ENCODE measurements around the gene CIROP.

Gene CIROP

DNA sequence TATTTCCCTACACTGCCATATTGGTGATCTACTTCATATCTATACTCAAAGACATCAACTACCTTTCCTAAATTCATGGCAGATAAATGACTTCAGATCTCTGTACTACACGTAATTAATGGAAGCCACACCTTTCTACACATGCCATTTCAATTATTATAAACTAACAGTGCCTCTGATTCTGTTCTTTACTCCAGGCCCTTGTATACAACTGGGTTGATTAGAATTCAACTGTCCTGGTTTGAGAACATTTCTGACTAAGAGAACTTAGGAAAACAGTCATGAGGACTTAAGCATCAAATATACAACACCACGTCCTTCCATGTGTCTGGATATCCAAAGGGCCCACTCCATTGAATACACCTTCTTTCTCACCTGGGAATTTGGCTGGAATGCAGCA lies 11.7 kb downstream of the CIROP start:
- DNase-seq, result no peak

DNA sequence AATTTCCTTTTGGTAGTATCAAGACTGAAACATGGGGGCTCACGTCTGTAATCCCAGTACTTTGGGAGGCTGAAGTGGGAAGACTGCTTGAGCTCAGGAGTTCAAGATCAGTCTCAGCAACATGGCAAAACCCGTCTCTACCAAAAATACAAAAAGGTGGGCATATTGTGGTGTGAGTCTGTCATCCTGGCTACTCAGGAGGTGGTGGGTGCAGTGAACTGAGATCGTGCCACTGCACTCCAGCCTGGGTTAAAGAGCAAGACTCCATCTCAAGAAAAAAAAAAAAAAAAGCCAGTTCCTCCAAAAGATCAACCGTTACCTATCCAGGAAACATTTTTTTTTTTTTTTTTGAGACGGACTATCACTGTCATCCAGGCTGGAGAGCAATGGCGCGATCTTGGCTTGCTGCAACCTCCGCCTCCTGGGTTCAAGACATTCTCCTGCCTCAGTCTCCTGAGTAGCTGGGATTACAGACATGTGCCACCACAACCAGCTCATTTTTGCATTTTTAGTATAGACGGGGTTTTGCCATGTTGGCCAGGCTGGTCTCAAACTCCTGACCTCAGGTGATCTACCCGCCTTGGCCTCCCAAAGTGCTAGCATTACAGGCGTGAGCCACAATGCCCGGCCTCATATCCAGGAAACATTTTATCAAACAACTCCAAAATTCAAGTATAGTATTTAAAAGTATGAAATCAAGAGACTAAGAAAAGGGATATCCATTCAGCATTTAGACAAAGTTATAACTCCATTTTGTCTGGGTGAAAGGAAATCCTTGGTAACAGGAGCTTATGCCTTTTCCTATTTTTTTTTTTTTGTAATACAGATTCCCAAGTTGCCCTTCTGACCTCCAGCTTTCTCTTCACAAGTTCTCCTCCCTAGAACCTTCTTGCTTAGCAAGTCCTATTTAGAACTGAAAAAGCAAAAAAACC lies 13.2 kb downstream of the CIROP start:
- DNase-seq, result no peak

DNA sequence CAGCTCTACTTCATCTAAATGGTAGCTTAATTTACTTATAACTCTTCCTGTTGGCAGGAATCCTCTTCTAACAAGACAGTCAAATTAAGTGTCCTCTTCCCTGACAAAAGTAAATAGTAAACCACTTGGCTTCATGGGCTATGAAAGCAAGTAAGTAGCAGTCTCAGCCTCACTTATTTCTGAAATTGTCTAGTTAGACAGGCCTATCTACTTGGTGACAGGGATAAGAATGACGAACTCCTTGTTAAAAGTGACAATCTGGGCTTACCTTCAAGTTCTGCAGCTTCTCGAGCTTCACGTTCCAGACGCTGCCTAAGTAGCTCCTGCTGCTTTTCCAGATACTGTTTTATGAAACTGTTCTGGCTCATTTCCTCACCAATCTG lies 14.5 kb downstream of the CIROP start:
- DNase-seq, result no peak

DNA sequence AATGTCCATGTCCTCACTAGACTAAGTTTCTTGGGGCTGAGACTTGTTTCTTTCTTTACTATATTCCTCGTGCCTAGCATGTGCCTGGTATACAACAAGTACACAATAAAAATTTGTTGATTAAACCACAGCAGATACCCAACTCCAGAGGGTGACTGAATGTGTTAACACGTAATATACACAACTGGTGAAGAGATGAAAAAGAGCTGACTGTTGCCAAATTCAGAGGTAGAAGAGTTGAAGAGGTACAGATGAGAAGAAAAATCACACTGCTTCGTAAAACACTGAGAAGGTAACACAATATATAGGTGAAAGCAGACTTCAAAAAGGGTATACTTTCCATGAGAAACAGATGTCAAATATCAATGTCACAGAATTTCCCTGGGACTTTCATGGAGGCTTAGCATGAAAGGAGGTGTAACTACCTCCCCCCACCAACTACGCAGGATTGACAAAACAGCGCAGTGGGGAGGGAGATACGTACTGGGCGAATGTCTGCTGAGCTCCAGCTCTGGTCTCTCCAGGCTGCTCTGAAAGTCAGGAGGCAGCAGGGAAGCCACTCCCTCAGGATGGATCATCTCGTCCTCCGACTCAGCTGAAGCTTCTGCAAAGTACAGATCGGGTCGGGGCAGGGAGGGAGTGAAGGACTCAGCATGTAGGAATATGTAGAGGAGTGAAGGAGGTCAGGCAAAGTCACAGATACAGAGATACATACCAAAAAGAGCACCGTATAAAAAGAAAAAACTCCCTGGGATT lies 15.1 kb downstream of the CIROP start:
- DNase-seq, result no peak

DNA sequence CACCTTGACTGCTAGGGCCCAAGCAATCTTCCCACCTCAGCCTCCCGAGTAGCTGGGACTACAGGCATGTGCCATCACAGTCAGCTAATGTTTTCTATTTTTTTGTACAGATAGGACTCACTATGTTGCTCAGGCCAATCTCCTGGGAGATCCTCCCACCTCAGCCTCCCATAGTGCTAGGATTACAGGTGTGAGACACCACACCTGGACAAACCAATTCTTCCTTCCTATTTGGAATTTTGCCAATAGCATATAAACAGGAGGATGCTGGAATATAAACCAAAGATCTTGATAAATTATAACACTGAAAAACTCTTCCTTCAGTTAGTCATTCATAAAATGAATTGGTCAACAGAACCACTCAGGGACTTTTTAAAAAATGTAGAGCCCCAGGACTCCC lies 18.2 kb downstream of the CIROP start:
- no peak for DNase-seq

DNA sequence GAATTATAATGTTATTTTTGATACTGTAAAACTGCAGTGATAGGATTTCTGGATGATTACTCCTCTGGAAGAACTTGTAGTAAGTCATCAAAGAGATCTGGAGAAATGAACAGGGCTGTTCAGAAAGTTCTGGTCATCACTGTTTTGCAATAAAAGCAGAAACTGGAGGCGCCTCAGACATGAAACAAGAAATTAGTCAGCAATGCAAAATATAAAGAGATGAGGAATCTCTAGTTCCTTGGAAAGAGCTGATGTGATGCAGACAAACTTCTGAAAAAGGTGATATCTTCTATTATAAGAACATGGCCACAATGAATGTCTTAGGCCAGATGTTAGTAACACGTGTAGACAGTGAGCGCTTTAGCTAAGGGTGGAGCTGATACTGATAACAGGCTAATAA lies 19.3 kb downstream of the CIROP start:
- DNase-seq, result no peak

DNA sequence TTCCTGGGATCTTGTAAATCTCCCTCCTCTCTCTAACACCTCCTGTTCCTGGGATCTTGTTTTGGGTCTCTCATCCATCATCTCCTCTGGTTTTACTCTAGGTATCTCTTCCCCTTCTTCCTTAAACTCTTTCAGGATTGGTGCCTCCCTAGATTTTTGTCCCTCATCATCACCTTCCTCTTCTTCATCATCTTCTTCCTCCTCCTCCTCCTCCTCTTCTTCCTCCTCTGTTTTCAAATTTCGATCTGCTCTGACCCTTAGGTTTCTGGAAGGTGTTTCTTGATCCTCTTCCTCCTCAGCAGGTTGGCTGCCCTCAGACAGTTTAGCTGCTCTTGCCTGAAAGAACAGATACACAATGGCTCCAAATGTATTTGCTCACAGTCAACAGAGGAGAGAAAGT lies 24.3 kb downstream of the CIROP start:
- DNase-seq, result no peak

DNA sequence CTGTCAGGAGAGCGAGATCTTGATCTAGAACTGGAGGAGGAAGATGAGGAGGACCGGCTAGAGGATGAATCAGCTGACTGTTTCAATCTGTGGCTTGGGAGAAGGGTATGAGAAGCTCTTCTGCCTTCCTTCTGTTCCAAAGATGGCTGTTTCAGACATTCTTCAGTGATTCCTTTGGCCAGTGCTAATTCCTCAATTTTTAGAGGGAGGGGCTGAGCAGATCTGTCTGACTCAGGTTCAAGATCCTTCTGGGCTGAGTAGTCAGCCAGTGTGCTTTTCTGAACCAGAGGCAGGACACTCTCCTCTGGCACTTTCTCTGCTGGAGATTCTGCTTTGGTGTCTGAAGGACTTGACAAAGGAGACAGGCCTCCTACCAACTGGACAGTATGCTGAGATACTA lies 25.1 kb downstream of the CIROP start:
- no peak for DNase-seq

DNA sequence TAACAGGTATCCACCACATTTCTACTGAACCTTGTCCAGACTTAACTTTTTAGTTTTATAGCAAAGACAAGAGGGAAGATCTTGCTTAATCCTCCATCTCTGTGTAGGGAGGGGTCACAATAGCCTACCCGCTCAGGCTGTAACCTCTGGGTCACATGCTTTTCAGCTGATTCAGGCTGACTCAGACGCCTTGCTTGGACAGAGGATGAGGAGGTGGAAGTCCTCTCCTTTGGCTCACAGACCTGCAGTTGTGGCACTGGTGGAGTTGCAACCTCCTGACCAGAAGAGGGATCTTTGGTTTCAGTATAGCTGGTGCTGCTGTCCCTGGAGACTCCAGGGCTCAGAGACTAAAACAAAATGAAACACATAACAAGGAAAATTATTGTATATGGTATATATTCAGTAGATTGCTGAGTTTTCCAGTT lies 26.1 kb downstream of the CIROP start:
- no peak for DNase-seq

DNA sequence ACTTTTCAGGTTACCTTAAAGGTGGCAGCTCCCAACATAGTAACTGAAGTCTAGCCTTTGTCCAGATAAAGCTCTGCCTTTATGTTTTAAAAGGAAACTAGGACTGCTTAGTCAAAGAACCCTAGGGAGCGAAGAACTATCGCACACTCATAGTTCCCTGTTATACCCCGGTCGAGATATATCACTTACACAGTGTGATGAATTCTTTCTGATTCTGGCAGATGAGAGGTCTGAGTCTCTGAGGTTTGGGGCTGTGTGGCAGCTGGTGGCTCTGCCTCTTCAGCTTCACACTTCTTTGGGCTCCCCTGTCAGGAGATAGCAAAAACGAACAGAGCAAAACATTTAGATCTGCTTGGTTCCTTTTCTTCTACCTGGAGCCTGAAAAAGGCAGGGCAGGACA lies 26.8 kb downstream of the CIROP start:
- no peak for DNase-seq

DNA sequence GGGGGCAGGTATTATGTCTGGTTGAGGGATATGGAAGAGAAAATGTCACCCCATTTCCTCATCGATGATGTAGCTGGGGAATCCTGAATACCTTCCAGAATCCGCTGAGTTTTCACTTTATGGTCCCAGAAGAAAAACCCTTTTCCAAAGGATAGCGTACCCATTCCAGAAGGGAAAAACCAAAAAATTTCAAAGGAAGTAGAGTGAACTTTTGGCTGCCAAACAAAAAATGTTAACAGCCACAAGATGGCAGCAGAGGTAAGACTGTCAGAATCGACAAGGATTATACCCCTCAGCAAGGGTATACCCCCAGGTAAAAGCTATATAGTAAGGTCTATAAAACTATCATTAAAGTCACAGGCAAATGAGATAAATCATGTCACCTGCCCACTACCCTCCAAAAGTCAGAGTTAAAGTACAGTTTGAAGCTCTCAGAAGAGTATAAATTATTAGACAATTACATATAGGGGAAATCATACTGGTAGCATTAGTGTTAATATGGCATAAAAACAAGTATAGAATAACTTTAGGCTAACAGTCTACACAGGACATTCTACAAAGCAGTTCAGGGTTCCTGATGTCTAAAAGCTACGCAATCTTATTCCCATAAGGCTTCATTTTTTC lies 27.9 kb downstream of the CIROP start:
- no peak for DNase-seq

DNA sequence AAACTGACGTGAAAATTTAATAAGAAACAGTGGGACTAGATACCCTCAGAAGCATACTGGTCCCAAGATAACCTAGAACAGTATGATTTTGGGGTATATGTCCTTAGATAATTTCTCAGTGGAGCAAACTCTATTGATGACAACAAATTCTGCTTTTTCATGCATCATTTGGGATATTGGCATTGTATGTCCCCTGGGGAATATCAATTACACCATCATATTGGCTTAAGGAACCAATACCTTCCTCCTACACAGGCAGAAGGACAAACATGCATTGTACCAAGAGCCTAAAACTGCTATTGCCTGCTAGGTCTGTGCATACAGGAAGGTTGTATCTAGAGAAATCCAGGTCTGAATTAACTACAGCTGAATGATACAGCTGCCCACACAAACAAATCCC lies 29.9 kb downstream of the CIROP start:
- no peak for DNase-seq

DNA sequence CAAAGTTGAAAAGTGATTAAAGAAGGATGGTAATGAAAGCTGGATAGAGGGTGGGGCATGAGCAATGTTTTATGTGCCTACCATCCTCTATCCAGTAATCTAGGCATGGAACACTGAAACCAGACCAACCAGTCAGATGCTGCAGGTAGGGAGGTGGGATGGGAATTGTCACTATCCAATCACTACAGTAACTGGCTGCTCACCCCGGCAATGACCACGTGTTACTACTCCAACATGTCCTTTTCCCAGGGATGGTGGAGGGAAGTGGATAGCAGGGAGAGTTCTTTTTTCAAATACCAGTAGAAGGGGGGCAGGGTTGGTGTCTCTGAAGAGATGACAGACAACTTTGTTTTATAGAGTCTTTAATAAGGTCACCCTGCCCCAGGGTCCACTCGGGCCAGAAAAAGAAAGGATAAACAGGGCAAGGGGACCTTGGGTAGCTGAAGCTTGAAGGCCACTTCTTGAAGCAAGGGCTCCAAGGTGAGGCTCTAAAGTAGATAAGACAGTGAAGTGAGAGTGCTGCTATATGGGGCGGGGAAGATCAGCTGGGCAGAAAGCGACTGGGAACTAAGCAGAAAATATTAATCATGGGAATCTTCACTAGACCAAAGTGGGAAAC lies 32.8 kb downstream of the CIROP start:
- DNase-seq, result no peak

DNA sequence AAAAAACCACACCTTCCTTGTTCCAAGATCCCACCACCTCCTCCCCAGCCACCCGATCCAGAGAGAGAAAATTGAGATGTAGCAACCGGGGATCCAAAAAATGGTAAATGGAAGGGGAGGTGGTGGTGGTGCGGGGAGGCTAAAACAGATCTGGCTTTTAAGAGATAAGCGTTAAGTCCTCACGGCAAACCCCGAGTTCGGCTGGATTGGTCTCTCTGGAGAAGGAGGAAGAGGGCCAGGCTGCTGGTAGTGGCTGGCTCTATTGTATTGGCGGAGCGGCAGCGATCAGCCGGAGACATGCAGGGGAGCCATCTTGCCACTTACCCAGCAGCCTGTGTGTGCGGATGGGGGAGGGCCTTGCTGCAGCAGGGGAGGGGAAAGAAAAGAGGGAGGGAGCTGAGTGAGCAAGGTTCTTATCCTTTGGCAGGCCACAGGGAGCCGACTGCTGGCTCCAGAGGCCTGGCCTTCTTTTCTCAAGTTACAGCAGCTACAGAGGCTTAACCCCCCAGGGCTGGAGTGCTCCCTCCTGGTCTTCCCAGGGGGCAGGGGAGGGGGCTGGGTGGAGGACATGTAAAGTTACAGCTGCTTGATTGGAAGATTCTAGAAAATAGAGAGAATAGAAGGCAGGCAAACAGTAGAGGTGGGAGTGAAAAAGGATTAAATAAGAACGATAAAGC lies 33.4 kb downstream of the CIROP start:
- no peak for DNase-seq

DNA sequence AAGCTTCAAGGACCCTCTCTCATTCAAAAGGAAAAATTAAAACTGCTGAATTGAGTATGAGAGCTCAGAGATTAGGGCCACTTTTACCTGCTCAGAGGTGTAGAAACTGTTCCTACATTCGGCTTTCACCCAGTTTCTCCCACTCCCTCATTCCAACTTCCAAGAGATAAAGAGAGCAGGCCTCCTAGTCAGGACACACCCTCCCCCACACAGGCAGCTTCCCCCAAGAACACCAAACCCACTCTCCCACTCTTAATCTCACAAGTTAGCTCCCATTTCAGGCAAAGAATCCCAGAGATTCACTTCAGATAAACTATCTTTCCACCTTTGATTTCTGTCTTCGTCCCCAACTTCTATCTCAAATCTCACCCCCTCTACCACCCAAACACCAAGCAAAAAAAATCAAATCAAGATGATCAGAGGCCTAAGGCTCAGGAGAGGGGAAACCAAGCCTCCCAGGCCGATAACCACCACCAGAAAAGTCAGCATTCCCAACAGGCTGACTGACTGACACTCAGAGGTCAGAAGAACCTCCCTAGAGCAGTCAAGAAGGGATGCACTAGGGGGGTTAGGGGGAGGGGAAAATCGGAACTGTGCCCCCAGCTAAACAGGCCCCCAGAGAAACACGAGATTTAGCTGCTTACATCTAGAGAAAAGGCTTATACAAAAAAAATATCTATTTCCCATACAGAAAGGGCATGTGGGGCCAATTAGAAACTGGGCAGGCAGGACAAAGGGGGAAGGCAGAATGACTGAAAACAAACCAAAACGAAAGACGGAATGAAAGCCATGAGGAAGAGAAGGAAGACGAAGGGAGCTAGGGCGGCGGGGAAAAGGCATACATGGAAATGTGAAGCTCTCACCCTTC lies 34.3 kb downstream of the CIROP start:
- DNase-seq, result no peak

DNA sequence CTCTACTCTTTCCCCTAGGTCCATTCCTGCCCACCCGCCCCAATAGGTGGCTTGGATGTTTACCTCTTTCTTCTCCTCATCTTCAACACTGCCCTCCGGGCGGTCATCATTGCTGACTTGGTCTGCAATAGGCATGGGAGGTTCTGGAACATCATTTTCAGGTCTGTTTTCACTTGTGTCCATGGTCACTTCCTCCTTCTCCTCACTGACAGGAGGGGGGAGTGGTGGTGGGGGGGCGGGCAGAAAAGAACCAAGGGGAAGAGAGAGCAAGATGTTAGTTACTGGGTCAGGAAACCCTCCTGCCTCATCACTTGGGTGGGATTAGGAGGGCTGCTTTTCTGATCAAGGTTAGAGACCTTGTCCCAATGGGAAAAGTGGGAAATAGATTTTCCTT lies 35.4 kb downstream of the CIROP start:
- DNase-seq, result no peak

DNA sequence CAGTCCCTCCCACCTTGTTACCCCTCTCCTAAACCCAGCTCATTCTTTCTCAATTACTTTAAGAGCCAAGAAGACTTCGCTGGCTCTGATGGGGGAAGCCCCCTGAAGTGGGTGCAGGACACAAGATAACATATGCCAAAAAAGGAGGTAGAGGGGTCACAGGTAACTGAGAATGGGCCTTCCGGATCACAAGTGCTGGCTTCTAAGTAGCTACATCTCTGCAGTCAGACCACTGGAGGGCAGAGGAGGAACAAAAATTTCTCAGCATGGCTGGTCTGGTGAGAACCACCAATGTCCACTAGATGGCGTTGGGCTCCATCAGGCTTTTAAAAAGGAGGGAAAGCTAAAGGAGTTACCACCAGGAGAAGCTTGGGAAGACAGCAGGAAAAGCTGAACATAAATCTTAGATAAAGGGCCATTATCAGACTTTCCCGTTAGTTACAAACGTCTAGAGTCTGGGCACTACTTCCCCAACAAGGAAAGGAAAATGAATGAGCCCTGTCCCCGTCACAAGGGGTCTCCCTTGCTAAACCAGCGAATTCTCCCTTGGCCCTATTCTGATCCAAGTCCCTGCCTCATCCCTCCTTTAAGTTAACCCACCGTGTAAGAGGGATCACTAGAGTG lies 35.9 kb downstream of the CIROP start:
- no peak for DNase-seq

DNA sequence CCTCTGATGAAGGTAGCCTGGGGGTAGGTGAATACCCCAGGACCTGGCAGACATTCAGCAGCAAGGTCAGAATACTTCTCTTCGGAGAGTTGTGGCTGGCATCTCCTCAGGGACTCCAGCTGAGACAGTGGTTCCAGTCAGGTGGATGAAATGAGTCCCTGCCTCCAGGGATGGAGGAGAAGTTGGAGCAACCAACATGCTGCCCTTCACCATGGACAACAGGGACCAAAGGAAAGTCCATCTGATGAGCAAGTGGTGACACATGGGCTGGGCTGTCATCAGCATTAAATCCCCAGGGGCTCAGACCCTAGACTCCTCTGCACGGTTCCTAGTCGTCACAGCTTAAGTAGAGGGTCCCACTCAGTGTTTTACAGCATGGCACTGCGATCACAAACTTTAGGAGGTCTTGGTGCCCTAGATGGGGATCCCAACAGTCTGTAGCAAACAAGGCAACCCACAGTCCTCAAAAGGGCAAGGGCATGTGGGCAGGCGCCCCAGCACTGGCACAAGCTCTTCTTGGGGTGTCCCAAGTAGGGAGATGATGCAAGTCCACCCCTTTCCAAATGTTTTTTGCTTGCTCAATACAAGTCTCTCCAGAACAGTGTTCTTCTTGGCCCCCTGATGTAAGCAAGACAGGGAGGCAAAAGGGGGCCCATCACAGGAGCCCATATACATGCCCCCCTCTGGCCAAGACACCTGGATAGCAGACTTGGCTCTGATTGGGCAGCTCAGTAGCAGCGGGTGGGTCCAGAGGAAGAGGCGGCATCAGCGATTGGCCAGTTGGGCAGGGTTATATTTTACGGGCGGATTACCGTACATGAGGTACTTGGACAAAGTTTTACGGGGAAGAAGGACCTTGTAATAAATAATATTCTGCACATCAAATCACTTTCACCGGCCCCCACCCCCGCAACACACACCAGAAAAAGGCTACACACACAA lies 36.7 kb downstream of the CIROP start:
- DNase-seq, result no peak

DNA sequence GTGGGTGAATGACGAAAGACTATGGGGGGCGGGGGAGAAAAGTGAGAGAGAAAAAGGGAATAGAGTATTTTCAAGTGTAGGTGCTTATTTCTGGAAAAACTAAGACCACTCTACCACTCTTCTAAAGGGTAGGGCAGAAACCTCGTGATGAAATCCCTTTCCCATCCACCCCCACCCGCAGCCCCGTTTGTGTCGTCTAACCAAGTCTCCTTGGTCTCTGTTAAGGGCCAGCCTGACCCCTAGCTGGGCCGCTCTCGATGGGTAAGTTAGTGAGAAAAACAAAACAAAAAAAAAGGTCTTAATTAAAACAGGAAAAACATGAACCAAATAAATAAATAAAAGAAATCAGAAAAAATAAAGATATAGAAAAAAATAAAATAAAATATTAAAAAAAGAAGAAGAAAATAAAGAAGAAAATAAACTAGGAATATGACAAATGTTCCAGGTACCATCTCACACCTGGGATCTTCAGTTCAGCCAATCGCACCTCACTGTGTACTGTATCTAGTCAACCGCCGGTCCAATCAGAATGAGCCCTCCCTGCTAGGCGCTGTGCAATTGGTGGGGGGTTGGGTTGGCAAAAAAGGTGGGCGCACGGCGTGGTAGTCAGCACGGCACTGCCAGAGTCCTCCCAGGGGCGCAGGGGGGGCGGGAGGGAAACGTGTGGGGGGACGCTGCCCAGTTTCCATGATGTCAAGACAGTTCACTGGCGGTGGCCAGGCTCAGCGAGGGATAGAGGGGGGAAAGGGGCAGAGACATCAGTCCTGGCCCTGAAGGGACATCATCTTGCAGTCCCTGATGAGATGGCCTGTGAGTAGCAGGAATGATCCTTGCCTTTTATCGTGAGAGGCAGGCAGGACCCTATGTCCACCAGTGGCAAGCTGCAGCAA lies 37.7 kb downstream of the CIROP start:
- no peak for DNase-seq
